Stimulated activated CD4-positive, alpha-beta T cell treated with anti-CD3 and anti-CD28 coated beads, Interleukin-1b, Interleukin-23, amount 100 ng/mL, for 4 hours (primary cell): ENCODE data around the gene PIK3R3.
A peak's percentile ranks its signal among the peaks of the same experiment; 100 is the strongest.

Experiments
- DNase-seq, 2 donors: peaks; one replicate each; pipeline ENCODE4 v3.0.0-alpha.2; 2020; ENCODE audit warnings: low read depth in 2 of 2

The PIK3R3 gene

DNA sequence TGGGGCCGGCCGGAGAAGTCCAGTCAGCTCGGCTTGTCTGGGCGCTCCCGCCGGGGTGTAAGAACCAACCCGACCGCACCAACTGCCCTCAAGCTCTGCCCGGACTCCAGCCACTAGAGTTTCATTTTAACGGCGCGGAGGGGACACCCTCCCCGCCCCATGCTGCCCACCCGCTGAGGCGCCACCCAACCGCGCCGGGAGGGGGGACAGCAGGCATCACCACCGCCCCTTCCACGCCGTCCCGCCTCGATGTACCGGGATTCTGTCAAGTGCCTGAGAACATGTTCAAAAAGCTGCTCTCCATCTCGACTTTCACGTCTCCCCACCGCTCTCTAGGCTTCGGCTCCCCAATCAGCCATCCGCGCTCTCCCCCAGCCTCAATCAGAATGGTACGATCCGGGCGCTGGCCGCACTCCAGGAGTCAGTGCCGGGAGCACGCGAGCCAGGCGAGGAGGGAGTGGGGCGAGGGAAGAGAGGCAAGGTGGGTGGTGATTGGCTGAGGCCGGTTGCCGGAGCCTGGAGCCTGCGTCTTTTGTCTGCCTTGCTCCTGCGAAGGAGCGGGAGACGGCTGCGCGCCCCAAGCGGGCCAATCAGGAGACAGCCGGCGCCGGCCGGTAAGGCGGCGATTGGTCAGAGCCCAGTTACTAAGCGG, at the start of gene PIK3R3:
PIK3R3 (minus strand) TSS at position 101 of the 652 bp plus-strand sequence. CDS start 677 bp downstream, outside the sequence.
- DNase-seq = peak; percentile 65 to 81

DNA sequence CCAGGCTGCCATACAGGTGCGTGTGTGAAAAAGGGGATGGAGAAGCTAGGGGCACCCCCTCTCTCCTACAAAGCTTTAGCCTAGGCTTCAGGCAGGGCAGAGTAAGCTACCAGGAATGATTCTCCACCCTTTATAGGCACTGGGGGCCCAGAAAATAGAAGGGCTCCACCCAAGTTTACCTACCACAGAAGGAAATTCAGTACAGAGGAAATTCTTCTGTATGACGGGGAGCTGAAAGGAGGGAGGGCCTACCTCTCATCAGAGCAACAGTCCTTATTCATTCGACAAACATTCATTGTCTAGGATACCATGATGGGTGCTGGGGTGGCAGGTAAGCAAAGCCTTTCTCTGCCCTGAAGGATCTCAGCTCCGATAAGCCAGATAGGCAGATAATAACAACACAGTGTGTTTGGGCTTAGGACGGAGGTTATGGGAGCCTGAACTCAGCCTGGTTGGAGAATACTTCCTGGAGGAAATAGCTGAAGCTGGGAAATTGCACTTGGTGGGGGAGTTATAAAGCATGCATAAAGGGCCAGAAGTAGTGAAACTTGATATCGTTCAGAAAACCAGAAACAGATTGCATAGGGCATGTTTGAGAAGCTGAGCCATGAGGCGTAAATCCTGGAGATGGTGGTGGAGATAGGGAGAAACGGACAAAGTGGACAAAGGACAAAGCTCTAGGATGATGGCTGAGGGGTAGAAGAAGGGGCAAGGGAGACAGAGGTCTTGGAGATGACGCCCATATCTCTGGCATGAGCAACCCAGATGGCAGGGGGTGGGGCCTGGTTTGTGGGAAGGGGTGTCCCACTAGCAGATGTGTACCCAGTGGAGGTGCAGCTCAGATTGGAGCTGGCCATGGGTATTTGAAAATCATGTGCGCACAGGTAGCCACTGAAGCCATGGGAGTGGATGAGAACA, 49.2 kb upstream of the PIK3R3 start:
- no peak for DNase-seq

DNA sequence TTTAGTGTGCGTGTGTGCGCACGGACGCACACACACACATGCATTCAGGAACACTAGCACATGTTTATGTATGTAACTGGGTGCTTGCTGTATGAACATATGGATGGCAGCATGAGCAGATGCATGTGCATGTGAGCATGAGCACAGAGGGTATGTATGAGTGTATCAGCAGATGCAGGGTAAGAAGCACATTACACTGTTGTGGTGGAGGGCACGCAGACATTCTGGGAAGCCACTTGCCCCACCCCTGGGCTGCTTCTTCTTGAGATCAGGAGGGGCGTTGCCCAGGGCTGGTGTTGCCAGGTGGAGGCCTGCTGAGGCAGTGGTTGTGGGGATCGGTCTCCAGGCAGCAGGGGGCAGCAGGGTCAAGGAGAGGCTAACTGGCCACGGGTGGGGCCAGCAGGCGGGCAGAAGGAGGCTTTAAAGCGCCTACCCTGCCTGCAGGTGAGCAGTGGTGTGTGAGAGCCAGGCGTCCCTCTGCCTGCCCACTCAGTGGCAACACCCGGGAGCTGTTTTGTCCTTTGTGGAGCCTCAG, 47.7 kb upstream of the PIK3R3 start:
- DNase-seq = no peak

DNA sequence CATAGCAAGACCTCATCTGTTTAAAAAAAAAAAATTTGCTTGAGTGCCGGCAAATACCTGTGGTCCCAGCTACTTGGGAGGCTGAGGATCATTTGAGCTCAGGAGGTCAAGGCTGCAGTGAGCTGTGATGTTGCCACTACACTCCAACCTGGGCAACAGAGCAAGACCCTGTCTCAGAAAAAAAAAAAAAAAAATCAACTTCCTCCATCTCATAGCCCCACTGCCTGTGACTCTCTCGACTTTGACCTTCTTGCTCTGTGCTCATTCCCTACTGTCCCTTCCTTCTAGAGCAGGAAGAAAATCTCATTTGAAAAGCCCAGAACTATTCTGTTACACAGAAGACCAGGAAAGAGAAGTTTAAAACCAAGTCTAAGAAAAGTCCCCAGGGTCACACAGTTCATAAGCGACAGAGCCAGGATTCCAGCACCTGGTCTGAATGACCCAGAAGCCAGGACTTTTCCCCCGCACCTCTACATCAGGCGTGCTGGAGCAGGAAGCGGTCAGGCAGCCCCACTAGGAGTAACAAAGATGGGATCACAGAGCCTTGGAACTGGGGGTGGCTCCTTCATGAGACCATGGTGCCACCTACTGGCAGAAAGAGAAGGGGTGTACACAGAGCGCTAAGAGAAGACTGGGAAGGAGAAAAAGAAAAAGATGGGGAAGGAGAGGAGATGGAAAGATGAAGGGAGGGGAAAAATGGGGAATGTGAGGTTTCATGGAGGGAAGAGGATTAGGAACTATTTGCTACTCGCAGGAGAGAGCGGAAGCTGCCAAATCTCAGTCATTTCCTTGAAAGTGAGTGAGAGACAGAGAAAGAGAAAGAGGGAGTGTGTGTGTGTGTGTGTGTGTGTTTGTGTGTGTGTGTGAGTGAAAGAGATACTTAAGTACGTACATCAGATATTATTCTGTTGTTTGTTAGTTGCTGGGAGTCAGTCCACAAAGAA, 47.0 kb upstream of the PIK3R3 start:
- DNase-seq = peak; percentile 47 to 62

DNA sequence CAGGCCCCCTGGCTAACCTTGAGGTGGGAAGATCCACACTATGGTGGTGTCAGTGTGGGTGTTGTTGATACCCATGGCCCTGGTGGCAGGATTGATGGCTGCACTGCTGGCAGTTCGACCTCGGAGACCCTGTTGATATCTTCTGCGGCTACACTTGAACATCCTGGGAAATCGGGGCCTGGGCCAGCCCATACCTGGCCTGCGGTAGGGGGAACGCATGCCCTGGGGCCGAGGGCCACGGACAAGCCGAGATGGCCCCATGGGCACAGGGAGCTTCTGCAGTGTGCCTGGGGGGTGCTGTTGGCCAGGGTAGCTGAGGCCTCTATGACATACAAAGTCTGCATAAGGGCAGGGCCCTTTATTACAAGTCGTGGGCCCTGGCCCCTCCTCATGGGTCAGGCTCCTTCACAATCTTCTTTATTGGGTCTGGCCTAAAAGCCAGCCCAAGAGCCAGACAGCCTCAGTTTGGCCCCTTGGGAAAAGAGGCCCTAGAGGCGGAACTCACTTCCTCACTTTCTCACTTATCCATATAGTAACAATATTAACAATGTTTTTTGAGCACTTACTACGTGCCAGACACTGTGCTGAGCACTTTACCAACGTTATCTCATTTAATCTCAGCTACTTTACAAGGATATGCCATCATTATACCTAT, 43.9 kb upstream of the PIK3R3 start, which contains the start of gene P3R3URF:
P3R3URF (minus strand) TSS at position 278 of the 655 bp plus-strand sequence; CDS start at position 261, 17 bp downstream.
- DNase-seq = no peak

DNA sequence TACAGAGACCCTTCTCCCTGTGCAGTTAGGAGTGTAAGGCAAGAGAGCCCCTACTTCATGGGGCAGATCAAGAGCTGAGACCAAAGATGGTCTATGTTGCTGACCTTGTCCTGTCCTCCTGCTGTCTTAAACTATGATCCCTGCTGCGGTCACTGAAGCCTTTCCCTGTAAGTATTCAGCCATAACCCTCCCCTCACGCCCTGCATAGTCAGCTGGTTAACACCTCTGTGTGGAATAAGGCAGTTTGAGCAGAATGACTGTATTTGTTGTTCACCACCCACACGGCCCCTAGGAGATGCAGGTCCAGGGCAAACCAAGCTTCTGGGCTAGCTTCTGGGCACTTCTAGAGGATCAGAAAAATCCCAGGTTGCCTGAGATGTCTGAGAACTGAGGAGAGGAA, 42.8 kb upstream of the PIK3R3 start:
- DNase-seq = no peak

DNA sequence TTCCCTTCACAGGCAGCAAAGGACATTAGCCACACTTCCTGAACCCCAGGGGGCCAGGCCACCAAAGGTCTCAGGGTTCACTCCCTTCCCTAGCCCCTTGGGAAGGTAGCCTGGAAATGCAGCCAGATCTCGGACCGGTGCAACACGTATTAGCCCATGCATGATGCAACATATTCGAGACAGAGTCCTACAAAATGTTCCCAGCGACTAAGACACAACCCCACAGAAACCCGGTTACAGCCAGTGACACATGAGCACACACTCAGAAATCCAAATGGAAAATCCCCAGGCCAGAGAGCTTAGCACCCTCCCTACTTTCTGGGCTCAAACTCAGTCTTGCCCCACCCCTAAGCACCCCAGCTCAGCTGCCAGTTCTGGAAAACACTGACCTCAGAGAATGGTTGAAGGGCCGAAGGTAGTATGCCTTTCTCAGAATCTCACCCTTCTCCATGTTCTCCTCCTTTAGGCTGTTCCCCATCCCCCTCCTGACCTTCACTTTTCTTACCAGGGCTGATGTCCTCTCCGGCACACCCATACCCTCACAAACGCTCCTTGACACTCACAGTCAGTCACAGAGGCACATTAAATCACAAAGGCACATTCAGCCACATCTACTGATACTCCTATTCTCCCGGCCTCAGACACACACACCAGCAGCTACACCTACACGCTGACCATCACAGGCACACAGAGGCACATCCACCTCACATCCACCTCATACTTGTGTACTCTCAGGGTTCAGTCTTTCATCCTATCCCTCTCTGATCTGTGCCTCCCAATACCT, 42.2 kb upstream of the PIK3R3 start, which contains the start of gene TSPAN1:
TSPAN1 (plus strand) TSS at position 640 of the 784 bp plus-strand sequence. CDS start 6,021 bp downstream, outside the sequence.
- DNase-seq = no peak

DNA sequence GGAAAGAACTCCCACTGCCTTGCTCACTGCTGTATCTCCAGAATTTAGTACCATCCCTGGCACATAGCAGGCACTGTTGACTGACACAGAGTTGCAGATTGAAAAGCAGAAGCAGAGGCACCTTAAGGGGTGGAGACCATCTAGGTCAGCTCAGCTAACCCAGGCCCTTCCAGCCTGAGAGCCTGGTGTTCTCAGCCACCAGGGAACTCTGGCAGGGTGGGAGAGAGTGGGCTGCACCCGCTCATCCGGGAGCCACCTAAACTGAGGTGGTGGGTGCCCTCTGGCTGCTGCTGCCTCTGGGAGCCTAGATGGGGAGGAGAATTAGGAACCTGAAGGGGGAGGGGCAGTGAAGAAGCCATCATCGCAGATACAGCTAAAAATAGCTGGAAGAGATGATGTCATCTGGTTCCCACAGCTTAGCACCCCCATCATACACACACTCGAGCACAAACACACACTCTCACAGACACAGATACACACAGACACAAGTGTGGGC, 41.0 kb upstream of the PIK3R3 start:
- DNase-seq = no peak

DNA sequence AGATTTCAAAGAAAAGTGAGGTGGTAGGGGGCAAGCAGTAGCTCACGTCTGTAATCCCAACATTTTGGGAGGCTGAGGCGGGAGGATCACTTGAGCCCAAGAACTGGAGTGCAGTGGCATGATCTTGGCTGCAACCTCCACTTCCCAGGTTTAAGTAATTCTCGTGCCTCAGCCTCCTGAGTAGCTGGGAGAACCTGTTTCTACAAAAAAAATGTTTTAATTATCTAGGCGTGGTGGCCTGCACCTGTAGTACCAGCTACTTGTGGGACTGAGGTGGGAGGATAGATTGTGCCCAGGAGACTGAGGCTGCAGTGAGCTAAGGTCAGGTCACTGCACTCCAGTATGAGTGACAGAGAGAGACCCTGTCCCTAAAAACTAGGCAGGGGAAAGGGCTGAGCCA, 39.9 kb upstream of the PIK3R3 start:
- no peak for DNase-seq

DNA sequence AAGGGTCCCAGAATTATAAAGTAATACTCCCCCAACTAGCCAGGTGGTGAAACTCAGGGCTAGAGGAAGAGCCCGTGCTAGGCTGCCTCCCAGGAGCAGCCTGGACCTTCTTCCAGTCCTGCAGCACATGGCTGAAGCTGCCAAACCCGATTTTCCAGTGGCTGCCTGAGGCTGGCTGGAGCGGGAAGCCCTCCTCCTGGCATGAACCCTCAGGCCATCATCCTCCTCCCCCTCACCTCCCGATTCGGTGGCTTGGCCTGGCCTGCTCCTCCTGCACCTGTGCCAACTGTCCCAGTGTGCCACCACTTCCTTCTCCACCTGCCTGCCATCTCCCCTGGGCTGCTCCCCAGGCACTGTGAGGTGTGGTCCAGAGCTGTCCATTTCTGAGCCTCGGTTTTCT, 39.4 kb upstream of the PIK3R3 start:
- DNase-seq = no peak

DNA sequence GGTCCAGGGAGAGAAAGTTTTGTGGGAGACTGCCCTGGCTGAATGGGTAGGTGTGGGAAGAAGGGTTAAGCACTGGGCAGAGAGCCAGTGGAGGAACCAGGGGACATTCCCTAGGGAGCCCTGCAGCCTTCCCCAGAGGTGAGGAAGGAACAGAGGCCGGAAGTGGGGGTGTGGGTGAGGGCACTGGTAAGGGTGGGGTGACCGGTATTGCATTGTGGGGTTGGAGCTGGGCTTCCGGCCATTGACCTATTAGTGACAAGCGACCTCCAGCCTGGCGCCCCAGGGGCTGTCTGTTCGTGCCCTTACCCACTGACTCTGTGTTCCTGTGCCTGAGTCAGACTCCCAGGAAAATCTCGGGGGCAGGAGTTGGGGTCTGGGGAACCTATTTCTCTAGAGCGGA, 38.9 kb upstream of the PIK3R3 start:
- no peak for DNase-seq

DNA sequence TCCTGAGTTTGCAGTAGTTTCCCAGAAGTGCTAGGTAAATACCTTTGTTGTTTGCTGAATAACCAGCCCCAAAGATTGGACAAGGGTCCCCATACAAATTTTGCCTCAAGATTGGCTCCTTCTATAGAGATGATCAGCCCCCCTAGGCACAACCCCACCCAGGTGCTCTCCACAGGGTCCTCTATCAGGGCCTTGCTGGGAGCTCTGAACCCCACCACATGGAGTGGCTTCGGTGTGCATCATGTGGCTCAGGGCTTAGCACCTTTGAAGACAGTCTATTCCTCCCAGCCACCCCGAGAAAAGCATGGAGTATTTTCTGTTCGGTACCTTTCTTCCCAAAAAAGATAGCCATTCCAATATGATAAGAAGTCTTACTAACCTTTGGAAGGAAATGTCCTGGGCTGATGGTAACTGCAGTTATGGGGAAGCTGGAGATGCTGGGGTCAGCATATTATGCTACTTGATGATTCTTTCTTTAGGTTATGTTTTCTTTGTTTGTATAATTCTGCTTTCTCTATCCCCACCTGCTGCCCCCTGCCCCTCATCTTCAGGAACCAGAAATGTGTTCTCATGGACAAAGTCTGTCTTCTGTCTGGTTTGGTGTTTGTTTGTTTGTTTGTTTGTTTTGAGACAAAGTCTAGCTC, 37.5 kb upstream of the PIK3R3 start:
- no peak for DNase-seq

DNA sequence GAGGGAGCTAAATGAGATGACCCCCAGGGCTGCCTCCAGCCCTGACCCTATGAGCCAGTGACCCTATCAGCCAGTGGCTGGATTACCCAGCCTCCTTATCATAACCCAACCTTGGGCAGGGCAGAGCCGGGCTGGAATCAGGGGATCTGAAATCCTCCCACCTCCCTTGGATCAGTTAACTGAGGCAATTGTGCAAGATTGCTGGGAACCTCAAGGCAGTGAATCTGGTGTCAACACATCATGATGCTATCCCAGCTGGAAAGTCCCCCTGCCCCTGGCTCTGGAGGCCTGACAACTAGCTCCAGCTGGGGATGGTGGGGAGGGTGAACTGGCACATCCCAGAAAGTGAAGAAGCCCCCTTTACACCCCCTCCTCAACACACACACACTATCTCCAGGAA, 36.0 kb upstream of the PIK3R3 start:
- DNase-seq = no peak

DNA sequence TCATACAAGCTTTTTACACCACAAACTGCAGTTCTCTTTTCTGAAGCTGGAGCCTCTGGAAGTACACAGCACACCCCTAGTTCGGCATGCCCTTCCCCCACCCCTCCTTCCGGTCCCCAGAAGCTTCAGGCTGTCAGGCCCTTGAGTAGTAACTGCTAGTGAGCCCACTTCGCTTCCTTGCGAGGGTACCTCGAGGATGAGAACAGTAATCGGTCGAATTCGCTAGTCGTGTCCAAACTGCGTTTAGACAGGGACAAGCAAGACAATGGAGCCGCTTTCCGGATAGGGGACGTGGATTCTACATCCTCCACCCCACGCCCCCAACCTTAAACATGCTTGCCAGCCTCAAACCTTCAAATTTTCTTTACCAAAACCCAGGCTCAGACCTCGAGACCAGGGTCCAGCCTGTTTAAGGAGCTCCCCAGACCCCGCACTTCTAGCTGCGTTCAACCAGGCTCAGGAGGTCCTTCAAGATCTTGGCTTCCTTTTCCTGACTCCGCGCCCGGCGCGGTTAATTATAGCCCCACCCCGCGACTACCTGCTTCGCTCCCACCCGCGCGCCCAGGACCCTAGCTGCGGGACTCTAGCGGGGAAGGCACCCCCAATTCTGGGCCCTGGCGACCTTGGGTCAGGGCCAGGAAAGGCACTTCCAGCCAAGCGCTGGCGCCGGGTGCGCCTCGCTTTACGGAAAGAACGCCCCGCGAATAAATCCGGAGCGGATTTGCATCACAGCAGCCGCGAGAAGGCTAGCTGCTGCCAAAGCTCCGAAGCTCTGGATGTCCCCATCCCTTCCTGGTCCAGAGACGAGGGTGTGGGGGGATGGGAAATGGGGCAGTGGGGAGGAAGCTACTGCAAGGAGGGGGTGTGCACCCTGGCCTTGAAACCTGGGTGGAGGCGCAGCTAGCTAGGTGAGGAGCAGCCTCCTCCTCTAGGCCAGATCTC, 34.4 kb upstream of the PIK3R3 start:
- peak; percentile 30 to 32 for DNase-seq

DNA sequence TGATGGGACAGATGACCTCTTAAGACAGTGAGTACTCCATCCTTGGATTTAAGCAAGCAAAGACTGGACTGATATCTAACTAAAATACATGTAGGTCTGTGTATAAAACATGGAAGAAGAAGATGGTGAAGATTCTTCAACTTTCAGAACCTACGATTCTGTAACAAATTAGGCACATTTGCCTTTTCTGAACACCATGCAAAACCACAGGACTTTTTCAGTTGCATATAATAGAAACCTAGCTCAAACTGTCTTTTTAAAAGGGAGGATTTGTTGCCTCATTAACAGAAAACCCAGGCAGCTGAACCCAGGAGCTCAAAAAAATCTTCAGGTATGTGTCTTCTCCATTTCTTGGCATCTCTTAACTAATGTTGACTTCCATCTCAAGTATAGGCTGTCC, 27.8 kb upstream of the PIK3R3 start:
- no peak for DNase-seq

DNA sequence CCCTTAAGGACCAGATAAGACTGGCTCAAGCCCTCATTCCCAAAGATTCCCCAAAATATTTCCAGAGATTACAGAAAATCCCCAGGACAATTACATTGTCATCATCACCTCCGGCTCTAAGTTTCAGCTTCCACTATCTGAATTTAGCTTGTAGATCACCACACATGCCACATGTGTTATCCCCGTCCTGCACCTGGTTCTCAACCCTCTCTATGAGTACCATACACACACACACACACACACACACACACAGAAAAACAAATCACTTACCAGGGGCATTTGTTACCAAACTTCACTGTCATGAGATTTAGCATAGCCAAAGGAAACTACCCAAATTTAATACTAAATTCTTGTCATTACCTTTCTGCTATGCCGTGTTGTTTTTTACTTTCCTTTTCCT, 27.1 kb upstream of the PIK3R3 start:
- no peak for DNase-seq

DNA sequence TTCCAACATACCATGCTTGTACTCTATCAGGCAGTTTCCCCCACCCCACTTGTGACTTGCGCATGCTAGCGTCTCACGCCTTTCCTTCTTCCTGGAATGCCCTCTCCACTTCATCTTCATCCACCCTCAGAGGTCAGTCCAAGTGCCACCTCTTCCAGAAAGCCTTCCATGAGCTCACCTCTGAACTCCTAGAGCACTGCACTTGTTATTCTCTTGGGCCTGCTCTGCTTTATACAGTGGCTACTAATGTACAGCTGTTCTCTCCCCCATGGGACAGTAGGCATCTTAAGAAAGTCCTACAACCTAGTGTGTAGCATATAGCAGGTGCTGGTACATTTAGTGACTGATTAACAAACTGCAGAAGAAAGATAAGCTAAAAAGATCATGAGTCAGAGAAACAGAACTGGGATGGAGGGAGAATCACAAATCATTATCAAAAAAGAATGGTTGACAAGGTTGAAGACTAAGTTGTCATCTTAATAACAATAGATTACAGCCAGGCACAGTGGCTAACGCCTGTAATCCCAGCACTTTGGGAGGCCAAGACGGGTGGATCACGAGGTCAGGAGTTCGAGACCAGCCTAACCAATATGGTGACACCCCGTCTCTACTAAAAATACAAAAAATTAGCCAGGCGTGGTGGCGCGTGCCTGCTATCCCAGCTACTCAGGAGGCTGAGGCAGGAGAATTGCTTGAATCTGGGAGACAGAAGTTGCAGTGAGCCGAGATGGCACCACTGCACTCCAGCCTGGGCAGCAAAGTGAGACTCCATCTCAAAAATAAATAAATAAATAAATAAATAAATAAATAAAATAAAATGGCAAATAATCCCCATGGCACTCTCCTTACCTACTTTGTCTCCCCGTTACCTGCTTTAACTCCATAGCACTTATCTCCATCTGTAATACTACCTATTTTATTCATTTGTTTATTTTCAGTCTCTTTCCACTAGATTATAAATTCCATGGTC, 26.2 kb upstream of the PIK3R3 start:
- no peak for DNase-seq
